ENCODE data around the gene TENM3.
"Not testable (repeated sequence)": the region's sequence is repeated elsewhere in the genome, so short reads cannot be mapped to it uniquely, and the experiment has no call there.

TENM3 gene

GRCh38 chr4:182225257-182225852 is 17.8 kb upstream of the TENM3 start:
- H3K36me3 ChIP-seq (ENCODE audit: control insufficient read depth, insufficient read depth, low read length): peaks cover 9% of the 10 kb centered on the region
- WGBS, 2 experiments (ENCODE audit: insufficient coverage in 2 of 2): 90 to 96% methylated on average over 7 to 8 of the region's 9 CpGs
- H3K4me3 ChIP-seq (ENCODE audit: extremely low read depth, insufficient read depth, low read length, poor library complexity, severe bottlenecking): no peak overlapping the region
- no peak overlapping the region for H3K27ac ChIP-seq (ENCODE audit: low read depth, low read length, severe bottlenecking)
- no peaks in the 10 kb centered on the region for H3K9me3 ChIP-seq (ENCODE audit: control insufficient read depth, low read length)
- peaks cover 32% of the 10 kb centered on the region for H3K4me1 ChIP-seq (ENCODE audit: control insufficient read depth, insufficient read depth, low read length, poor library complexity, severe bottlenecking)

GRCh38 chr4:182227611-182228010 is 15.6 kb upstream of the TENM3 start:
- Histone ChIP-seq H3K4me3 (ENCODE audit: extremely low read depth, insufficient read depth, low read length, poor library complexity, severe bottlenecking) (no peak overlapping the region), H3K27ac (ENCODE audit: low read depth, low read length, severe bottlenecking) (no peak overlapping the region)
- 93 to 94% methylated on average over 2 of the region's 6 CpGs for WGBS, 2 experiments (ENCODE audit: insufficient coverage in 2 of 2)

GRCh38 chr4:182228991-182229577 is 14.1 kb upstream of the TENM3 start:
- Histone ChIP-seq H3K4me1 (ENCODE audit: control insufficient read depth, insufficient read depth, low read length, poor library complexity, severe bottlenecking) (peaks cover 40% of the 10 kb centered on the region), H3K4me3 (ENCODE audit: extremely low read depth, insufficient read depth, low read length, poor library complexity, severe bottlenecking) (no peak overlapping the region), H3K9me3 (ENCODE audit: control insufficient read depth, low read length) (no peaks in the 10 kb centered on the region), H3K27ac (ENCODE audit: low read depth, low read length, severe bottlenecking) (no peak overlapping the region), H3K36me3 (ENCODE audit: control insufficient read depth, insufficient read depth, low read length) (peaks cover 37% of the 10 kb centered on the region)
- 88 to 90% methylated on average over 2 to 3 of the region's 7 CpGs for WGBS, 2 experiments (ENCODE audit: insufficient coverage in 2 of 2)

More at GRCh38 chr4:182227611-182228010, 15.6 kb upstream of the TENM3 start:
- Histone ChIP-seq H3K36me3 (ENCODE audit: control insufficient read depth, insufficient read depth, low read length) (peaks cover 24% of the 10 kb centered on the region), H3K4me1 (ENCODE audit: control insufficient read depth, insufficient read depth, low read length, poor library complexity, severe bottlenecking) (peaks cover 40% of the 10 kb centered on the region), H3K9me3 (ENCODE audit: control insufficient read depth, low read length) (no peaks in the 10 kb centered on the region)

- peaks cover 44% of the 10 kb centered on the region for H3K4me1 ChIP-seq (ENCODE audit: control insufficient read depth, insufficient read depth, low read length, poor library complexity, severe bottlenecking)
- no peak overlapping the region for H3K27ac ChIP-seq (ENCODE audit: low read depth, low read length, severe bottlenecking)
- H3K36me3 ChIP-seq (ENCODE audit: control insufficient read depth, insufficient read depth, low read length): peaks cover 49% of the 10 kb centered on the region
- 94 to 97% methylated on average over 6 to 9 of the region's 11 CpGs for WGBS, 2 experiments (ENCODE audit: insufficient coverage in 2 of 2)
- H3K4me3 ChIP-seq (ENCODE audit: extremely low read depth, insufficient read depth, low read length, poor library complexity, severe bottlenecking): no peak overlapping the region
- H3K9me3 ChIP-seq (ENCODE audit: control insufficient read depth, low read length): no peaks in the 10 kb centered on the region
Observed at GRCh38 chr4:182230256-182230655, 12.9 kb upstream of the TENM3 start.

GRCh38 chr4:182231080-182231479 is 12.1 kb upstream of the TENM3 start:
- H3K4me3 ChIP-seq (ENCODE audit: extremely low read depth, insufficient read depth, low read length, poor library complexity, severe bottlenecking): no peak overlapping the region
- H3K4me1 ChIP-seq (ENCODE audit: control insufficient read depth, insufficient read depth, low read length, poor library complexity, severe bottlenecking): peaks cover 36% of the 10 kb centered on the region
- 100% methylated on average over 1 of the region's 4 CpGs; no CpG with 5 or more reads in 1 of the 2 experiments for WGBS, 2 experiments (ENCODE audit: insufficient coverage in 2 of 2)
- peaks cover 52% of the 10 kb centered on the region for H3K36me3 ChIP-seq (ENCODE audit: control insufficient read depth, insufficient read depth, low read length)
- H3K27ac ChIP-seq (ENCODE audit: low read depth, low read length, severe bottlenecking): peak overlapping the region; percentile 29
- H3K9me3 ChIP-seq (ENCODE audit: control insufficient read depth, low read length): no peaks in the 10 kb centered on the region

GRCh38 chr4:182231496-182231895 is 11.7 kb upstream of the TENM3 start:
- no peaks in the 10 kb centered on the region for H3K9me3 ChIP-seq (ENCODE audit: control insufficient read depth, low read length)
- peaks cover 52% of the 10 kb centered on the region for H3K36me3 ChIP-seq (ENCODE audit: control insufficient read depth, insufficient read depth, low read length)
- no peak overlapping the region for H3K4me3 ChIP-seq (ENCODE audit: extremely low read depth, insufficient read depth, low read length, poor library complexity, severe bottlenecking)
- no peak overlapping the region for H3K27ac ChIP-seq (ENCODE audit: low read depth, low read length, severe bottlenecking)
- 87 to 94% methylated on average over 3 to 5 of the region's 5 CpGs for WGBS, 2 experiments (ENCODE audit: insufficient coverage in 2 of 2)
- H3K4me1 ChIP-seq (ENCODE audit: control insufficient read depth, insufficient read depth, low read length, poor library complexity, severe bottlenecking): peaks cover 32% of the 10 kb centered on the region

- Histone ChIP-seq H3K4me1 (ENCODE audit: control insufficient read depth, insufficient read depth, low read length, poor library complexity, severe bottlenecking) (peaks cover 37% of the 10 kb centered on the region), H3K4me3 (ENCODE audit: extremely low read depth, insufficient read depth, low read length, poor library complexity, severe bottlenecking) (no peak overlapping the region), H3K9me3 (ENCODE audit: control insufficient read depth, low read length) (no peaks in the 10 kb centered on the region), H3K27ac (ENCODE audit: low read depth, low read length, severe bottlenecking) (no peak overlapping the region), H3K36me3 (ENCODE audit: control insufficient read depth, insufficient read depth, low read length) (peaks cover 58% of the 10 kb centered on the region)
- WGBS, 2 experiments (ENCODE audit: insufficient coverage in 2 of 2): 92 to 96% methylated on average over 6 to 7 of the region's 12 CpGs
Observed at GRCh38 chr4:182233310-182234090, 9.7 kb upstream of the TENM3 start.

- whole genome bisulfite sequencing, 2 experiments (ENCODE audit: insufficient coverage in 2 of 2): 93% methylated on average over 8 to 9 of the region's 11 CpGs
- H3K4me3 ChIP-seq (ENCODE audit: extremely low read depth, insufficient read depth, low read length, poor library complexity, severe bottlenecking): no peak overlapping the region
- peaks cover 51% of the 10 kb centered on the region for H3K36me3 ChIP-seq (ENCODE audit: control insufficient read depth, insufficient read depth, low read length)
- no peak overlapping the region for H3K27ac ChIP-seq (ENCODE audit: low read depth, low read length, severe bottlenecking)
- H3K9me3 ChIP-seq (ENCODE audit: control insufficient read depth, low read length): no peaks in the 10 kb centered on the region
- peaks cover 37% of the 10 kb centered on the region for H3K4me1 ChIP-seq (ENCODE audit: control insufficient read depth, insufficient read depth, low read length, poor library complexity, severe bottlenecking)
Observed at GRCh38 chr4:182235021-182235795, 8.0 kb upstream of the TENM3 start.

GRCh38 chr4:182236186-182236585 is 7.0 kb upstream of the TENM3 start:
- Histone ChIP-seq H3K36me3 (ENCODE audit: control insufficient read depth, insufficient read depth, low read length) (peaks cover 47% of the 10 kb centered on the region), H3K9me3 (ENCODE audit: control insufficient read depth, low read length) (no peaks in the 10 kb centered on the region), H3K27ac (ENCODE audit: low read depth, low read length, severe bottlenecking) (no peak overlapping the region), H3K4me3 (ENCODE audit: extremely low read depth, insufficient read depth, low read length, poor library complexity, severe bottlenecking) (no peak overlapping the region), H3K4me1 (ENCODE audit: control insufficient read depth, insufficient read depth, low read length, poor library complexity, severe bottlenecking) (peaks cover 36% of the 10 kb centered on the region)
- 100% methylated on average over 1 of the region's 2 CpGs; no CpG with 5 or more reads in 1 of the 2 experiments for WGBS, 2 experiments (ENCODE audit: insufficient coverage in 2 of 2)

GRCh38 chr4:182237010-182237409 is 6.2 kb upstream of the TENM3 start:
- Histone ChIP-seq H3K36me3 (ENCODE audit: control insufficient read depth, insufficient read depth, low read length) (peaks cover 40% of the 10 kb centered on the region), H3K4me1 (ENCODE audit: control insufficient read depth, insufficient read depth, low read length, poor library complexity, severe bottlenecking) (peaks cover 34% of the 10 kb centered on the region)
- WGBS, 2 experiments (ENCODE audit: insufficient coverage in 2 of 2): 90 to 92% methylated on average over 3 to 5 of the region's 6 CpGs
- not testable (repeated sequence) for H3K27ac ChIP-seq (ENCODE audit: low read depth, low read length, severe bottlenecking); H3K4me3 ChIP-seq (ENCODE audit: extremely low read depth, insufficient read depth, low read length, poor library complexity, severe bottlenecking); H3K9me3 ChIP-seq (ENCODE audit: control insufficient read depth, low read length)

Data from mesodermal cell (in vitro differentiated cells).